ENCODE measurements around the gene ZNF136. TPM values are rescaled to one million over a fixed set of nuclear protein-coding genes. Genes with fewer than 3 reads are reported as not detected.

ZNF136 gene
- total RNA-seq, 1 donor from 2014 or later = 4.3 TPM

GRCh38 chr19:12237143-12237839 is 74.4 kb downstream of the ZNF136 start:
- Histone ChIP-seq H3K36me3 (ENCODE audit: control insufficient read depth, insufficient read depth, low read length) (no peaks in the 10 kb centered on the region), H3K4me3 (ENCODE audit: low read depth, low read length) (no peak overlapping the region), H3K27me3 (ENCODE audit: control insufficient read depth, insufficient read depth, low read length) (no peaks in the 10 kb centered on the region)
- DNase-seq (ENCODE audit: low read depth) = no peak
- TF ChIP-seq CTCF (IDR thresholded peaks at IDR 0.05; ENCODE audit: insufficient read depth, low read length, poor library complexity, severe bottlenecking) = no peak

Other genes with a start within 250 kb of the ZNF136 start
- gene ZNF700, start 238.0 kb upstream of the ZNF136 start, total RNA-seq = 4.4 and 4.5 TPM in 2 replicates
- 0.54 and 1.3 TPM in 2 replicates for gene ZNF763, start 198.1 kb upstream of the ZNF136 start, total RNA-seq
- 3.2 and 10.3 TPM in 2 replicates for gene ZNF433, start 127.4 kb upstream of the ZNF136 start, total RNA-seq
- gene ZNF878, start 110.1 kb upstream of the ZNF136 start, total RNA-seq = 0.07 and 0.67 TPM in 2 replicates
- gene ZNF844, start 98.4 kb upstream of the ZNF136 start, total RNA-seq = 4.1 and 4.7 TPM in 2 replicates
- gene ZNF20, start 22.7 kb upstream of the ZNF136 start, total RNA-seq = 2.7 and 4.2 TPM in 2 replicates
- 5.5 and 6.6 TPM in 2 replicates for gene ZNF625, start 6.4 kb upstream of the ZNF136 start, total RNA-seq
- gene ZNF44, start 131.8 kb downstream of the ZNF136 start, total RNA-seq = 4.4 and 5.3 TPM in 2 replicates
- gene ZNF563, start 170.5 kb downstream of the ZNF136 start, total RNA-seq = 0.75 and 3.7 TPM in 2 replicates
- gene ZNF442, start 202.6 kb downstream of the ZNF136 start, total RNA-seq = 0.34 and 0.46 TPM in 2 replicates
- 2.3 and 2.6 TPM in 2 replicates for gene ZNF799, start 238.2 kb downstream of the ZNF136 start, total RNA-seq

All from kidney epithelial cell (primary cell).